Neuronal stem cell (in vitro differentiated cells): ENCODE measurements around the gene CD33.

Experiments used
- DNase-seq: peaks from one replicate; pipeline ENCODE4 v3.0.0-alpha.2; 2013; ENCODE audit warnings: low spot score
- H2AFZ ChIP-seq: one replicate; pipeline ENCODE4 v1.6.1; 2013; ENCODE audit warnings: mild to moderate bottlenecking, low read length, inconsistent platforms
- H2AK5ac ChIP-seq: 2 replicates; pipeline ENCODE4 v1.6.1; 2013; ENCODE audit warnings: low read depth, mild to moderate bottlenecking, inconsistent platforms, low read length, moderate library complexity, mixed read lengths
- H2BK120ac ChIP-seq: 2 replicates; pipeline ENCODE4 v1.6.1; 2013; ENCODE audit warnings: low read depth, mild to moderate bottlenecking, inconsistent platforms, low read length, moderate library complexity, mixed read lengths
- H2BK12ac ChIP-seq: one replicate; pipeline ENCODE4 v1.6.1; 2013; ENCODE audit warnings: low read length, inconsistent platforms
- H2BK15ac ChIP-seq: 2 replicates; pipeline ENCODE4 v1.6.1; 2013; ENCODE audit warnings: mild to moderate bottlenecking, low read length, inconsistent platforms, mixed read lengths
- H2BK5ac ChIP-seq: one replicate; pipeline ENCODE4 v1.6.1; 2013; ENCODE audit warnings: inconsistent platforms, mild to moderate bottlenecking, low read length, moderate library complexity
- H3K14ac ChIP-seq: one replicate; pipeline ENCODE4 v1.6.1; 2013; ENCODE audit warnings: low read length, inconsistent platforms
- H3K18ac ChIP-seq: 2 replicates; pipeline ENCODE4 v1.6.1; 2013; ENCODE audit warnings: low read length, inconsistent platforms
- H3K23ac ChIP-seq: 2 replicates; pipeline ENCODE4 v1.6.1; 2013; ENCODE audit warnings: low read depth, mild to moderate bottlenecking, mixed read lengths, low read length, inconsistent platforms; ENCODE audit not compliant: poor library complexity
- H3K27ac ChIP-seq: replicated peaks from 3 replicates; pipeline ENCODE4 v1.5.1; 2013; ENCODE audit warnings: low read length, inconsistent platforms
- H3K27me3 ChIP-seq, 3 experiments: 2 replicates each; pipeline ENCODE4 v1.6.1; 2013; ENCODE audit warnings: low read length in 3 of 3, mild to moderate bottlenecking in 2 of 3, inconsistent platforms in 1 of 3, low read depth in 1 of 3, mixed read lengths in 1 of 3, moderate library complexity in 1 of 3; ENCODE audit not compliant: control insufficient read depth in 3 of 3, insufficient read depth in 3 of 3
- H3K36me3 ChIP-seq, 2 donors: replicated peaks in 1 of 2; 2 replicates each; pipeline ENCODE4 v1.6.1; 2013; ENCODE audit warnings: low read length in 2 of 2; ENCODE audit not compliant: control insufficient read depth in 2 of 2, insufficient read depth in 2 of 2
- H3K4ac ChIP-seq: 2 replicates; pipeline ENCODE4 v1.6.1; 2013; ENCODE audit warnings: inconsistent platforms, mild to moderate bottlenecking, low read length, moderate library complexity
- H3K4me1 ChIP-seq, 2 donors: 1 replicate in 1 of 2; 2 replicates in 1 of 2; pipeline ENCODE4 v1.6.1; 2013; ENCODE audit warnings: low read length in 2 of 2, low read depth in 1 of 2; ENCODE audit not compliant: control insufficient read depth in 2 of 2, insufficient read depth in 1 of 2
- H3K4me2 ChIP-seq: one replicate; pipeline ENCODE4 v1.6.1; 2013; ENCODE audit warnings: mild to moderate bottlenecking, low read length, inconsistent platforms; ENCODE audit not compliant: insufficient read depth, poor library complexity, severe bottlenecking
- H3K4me3 ChIP-seq, 2 donors: 2 replicates each; pipeline ENCODE4 v1.5.1; 2013; ENCODE audit warnings: low read length in 2 of 2, mild to moderate bottlenecking in 2 of 2, inconsistent platforms in 1 of 2, moderate library complexity in 1 of 2
- H3K79me1 ChIP-seq: one replicate; pipeline ENCODE4 v1.6.1; 2013; ENCODE audit warnings: low read depth, mild to moderate bottlenecking, inconsistent platforms, low read length, moderate library complexity
- H3K9ac ChIP-seq: one replicate; pipeline ENCODE4 v1.6.1; 2013; ENCODE audit warnings: mild to moderate bottlenecking, low read depth, low read length, inconsistent platforms; ENCODE audit not compliant: poor library complexity
- H3K9me3 ChIP-seq, 2 donors: replicated peaks in 1 of 2; 2 replicates each; pipeline versions ENCODE3 to v1.6.1; 2013; ENCODE audit warnings: low read length in 2 of 2, mild to moderate bottlenecking in 2 of 2, inconsistent platforms in 1 of 2, low read depth in 1 of 2, mixed read lengths in 1 of 2, moderate library complexity in 1 of 2; ENCODE audit not compliant: control insufficient read depth in 2 of 2, insufficient read depth in 1 of 2
- H4K8ac ChIP-seq: one replicate; pipeline ENCODE4 v1.6.1; 2013; ENCODE audit warnings: low read depth, mild to moderate bottlenecking, inconsistent platforms, low read length, moderate library complexity
- H4K91ac ChIP-seq: one replicate; pipeline ENCODE4 v1.6.1; 2013; ENCODE audit warnings: low read length, low read depth, mild to moderate bottlenecking, inconsistent platforms; ENCODE audit not compliant: poor library complexity
- WGBS, 2 donors: extraction: QIAGEN DNeasy Blood & Tissue Kit; methylation state at CpG; one replicate each; pipeline ENCODE4 v1.1.7; 2013; ENCODE audit warnings: missing lambda C conversion rate in 2 of 2, mixed read lengths in 1 of 2; ENCODE audit not compliant: insufficient read length in 2 of 2, insufficient replicate concordance in 1 of 2; ENCODE audit errors: extremely low coverage in 2 of 2; 5-methylcytosine and 5-hydroxymethylcytosine counted together

The CD33 gene

DNA sequence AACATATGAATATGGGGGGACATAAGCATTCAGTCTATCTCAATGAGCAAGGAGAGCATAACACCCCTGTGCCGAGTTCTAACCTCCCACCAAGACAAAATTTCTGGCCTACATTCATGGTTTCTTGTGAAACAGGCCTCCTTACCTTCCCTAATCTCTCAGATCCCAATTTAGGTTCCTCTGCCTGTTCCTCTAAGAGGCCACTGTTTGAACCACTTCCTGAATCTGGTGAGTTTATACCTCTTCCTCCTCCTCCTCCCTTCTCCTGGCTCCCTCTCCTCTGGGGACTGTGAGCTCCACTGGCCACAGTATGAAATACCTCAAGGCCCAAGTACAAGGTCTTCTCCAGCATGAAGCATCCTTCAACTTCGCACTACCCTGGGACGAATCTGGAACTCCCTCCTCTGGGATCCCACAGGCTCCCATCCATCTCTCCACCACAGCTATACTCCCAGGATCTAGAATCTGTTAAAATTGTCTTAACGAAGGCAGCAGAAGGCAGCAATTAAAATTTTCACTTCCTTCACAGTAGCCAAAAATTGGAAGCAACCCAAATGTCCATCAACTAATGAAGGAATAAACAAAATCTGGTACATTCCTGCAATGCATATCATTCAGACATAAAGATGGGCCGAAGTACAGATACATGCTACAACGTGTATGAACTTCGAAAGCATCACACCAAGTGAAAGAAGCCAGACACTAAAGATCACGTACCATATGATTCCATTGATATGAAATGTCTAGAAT, 18.2 kb downstream of the CD33 start:
- Histone ChIP-seq H2BK12ac (no peak overlapping the region), H3K27ac (no peak overlapping the region), H2BK15ac (no peak overlapping the region), H2AK5ac (no peak overlapping the region), H3K14ac (no peak overlapping the region), H3K79me1 (no peaks in the 10 kb centered on the region), H3K36me3 (no peaks in the 10 kb centered on the region), H2BK5ac (no peak overlapping the region), H4K8ac (no peak overlapping the region), H3K4me1 (no peaks in the 10 kb centered on the region), H3K4me2 (no peak overlapping the region), H3K9ac (no peak overlapping the region), H3K18ac (no peak overlapping the region), H2BK120ac (no peak overlapping the region), H4K91ac (no peak overlapping the region), H3K4me3 (no peak overlapping the region), H3K23ac (no peak overlapping the region), H3K27me3 (peaks cover 0 to 15% (median 0%) of the 10 kb centered on the region in 3 experiments), H3K4ac (no peak overlapping the region), H2AFZ (no peak overlapping the region), H3K9me3 (no peaks in the 10 kb centered on the region)
- no CpG with 5 or more reads among the region's 8 CpGs for WGBS, 2 donors
- DNase-seq = no peak

DNA sequence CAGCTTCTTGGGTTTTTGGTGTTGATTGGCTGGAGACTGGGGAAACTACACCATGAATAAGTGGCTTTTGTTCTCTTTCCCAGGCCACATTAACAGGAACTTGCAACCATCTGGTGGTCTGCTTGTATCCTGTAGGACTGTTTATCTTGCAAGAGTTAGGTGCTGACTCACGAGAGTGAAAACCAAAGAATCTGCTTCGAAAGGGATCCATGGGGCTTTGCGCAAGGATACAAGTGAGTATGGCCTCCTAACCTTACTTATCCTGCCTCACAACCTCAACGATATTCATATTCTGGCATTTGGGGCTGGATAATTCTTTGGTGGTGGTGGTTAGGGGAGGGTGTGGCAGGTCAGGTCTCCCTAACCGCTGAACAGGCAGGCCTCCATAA, 21.3 kb downstream of the CD33 start:
- no peak overlapping the region for H3K9ac ChIP-seq
- no peak overlapping the region for H4K8ac ChIP-seq
- no peak overlapping the region for H2BK5ac ChIP-seq
- no peak overlapping the region for H3K4me2 ChIP-seq
- no CpG with 5 or more reads among the region's 5 CpGs for WGBS, 2 donors
- no peaks in the 10 kb centered on the region for H3K79me1 ChIP-seq
- no peak overlapping the region for H2BK12ac ChIP-seq
- no peak overlapping the region for H3K27ac ChIP-seq
- H3K4me3 ChIP-seq = no peak overlapping the region
- DNase-seq = no peak
- H3K4ac ChIP-seq = no peak overlapping the region
- H4K91ac ChIP-seq = no peak overlapping the region
- H2AK5ac ChIP-seq = no peak overlapping the region
- H3K4me1 ChIP-seq = no peaks in the 10 kb centered on the region
- H3K14ac ChIP-seq = no peak overlapping the region
- H2BK15ac ChIP-seq = no peak overlapping the region
- no peak overlapping the region for H3K23ac ChIP-seq
- no peak overlapping the region for H2AFZ ChIP-seq
- H3K9me3 ChIP-seq = peaks cover 0 to 3% of the 10 kb centered on the region in 2 donors
- H3K27me3 ChIP-seq = peaks cover 0 to 9% (median 0%) of the 10 kb centered on the region in 3 experiments
- no peak overlapping the region for H2BK120ac ChIP-seq
- no peaks in the 10 kb centered on the region for H3K36me3 ChIP-seq
- no peak overlapping the region for H3K18ac ChIP-seq

DNA sequence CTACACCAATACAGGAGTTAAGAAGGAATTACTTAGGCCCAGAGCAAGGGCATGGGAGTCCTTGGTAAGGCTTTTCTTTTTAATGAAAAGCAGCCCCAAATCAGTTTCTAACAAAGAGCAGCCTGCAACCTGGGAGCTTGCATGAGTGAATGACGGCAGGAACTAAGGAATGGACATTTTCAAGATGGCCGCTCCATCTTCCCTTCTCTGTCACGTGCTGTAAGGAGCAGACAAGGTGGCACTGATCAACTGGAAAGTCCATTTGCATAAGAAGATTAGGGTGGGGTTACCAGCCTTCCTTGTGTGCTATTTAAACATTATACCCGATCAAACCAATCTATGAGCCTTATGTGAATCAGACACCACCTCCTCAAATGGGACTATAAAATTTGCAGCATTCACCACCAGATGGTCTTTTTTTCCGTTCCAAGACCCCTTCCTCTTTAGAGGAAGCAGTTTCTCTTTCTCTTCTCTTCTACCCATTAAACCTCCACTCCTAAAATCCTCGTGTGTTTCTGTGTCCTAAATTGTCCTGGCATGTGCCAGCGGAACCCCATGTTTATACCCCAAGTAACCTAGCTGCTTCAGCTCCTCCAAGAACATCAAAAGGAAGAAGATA, 23.2 kb downstream of the CD33 start:
- H3K14ac ChIP-seq = no peak overlapping the region
- H2BK120ac ChIP-seq = no peak overlapping the region
- H3K4me3 ChIP-seq = no peak overlapping the region
- H3K18ac ChIP-seq = no peak overlapping the region
- H3K36me3 ChIP-seq = no peaks in the 10 kb centered on the region
- peaks cover 0 to 7% (median 0%) of the 10 kb centered on the region in 3 experiments for H3K27me3 ChIP-seq
- no peak overlapping the region for H2BK5ac ChIP-seq
- no peak overlapping the region for H4K8ac ChIP-seq
- H3K4me1 ChIP-seq = no peaks in the 10 kb centered on the region
- no peak overlapping the region for H3K23ac ChIP-seq
- no peak for DNase-seq
- H4K91ac ChIP-seq = no peak overlapping the region
- H2AK5ac ChIP-seq = no peak overlapping the region
- no peak overlapping the region for H3K9ac ChIP-seq
- H3K27ac ChIP-seq = no peak overlapping the region
- H3K4me2 ChIP-seq = no peak overlapping the region
- no peaks in the 10 kb centered on the region for H3K79me1 ChIP-seq
- no peak overlapping the region for H2AFZ ChIP-seq
- no peak overlapping the region for H2BK15ac ChIP-seq
- H3K9me3 ChIP-seq = peaks cover 0 to 3% of the 10 kb centered on the region in 2 donors
- H2BK12ac ChIP-seq = no peak overlapping the region
- H3K4ac ChIP-seq = no peak overlapping the region
- WGBS, 2 donors = no CpG with 5 or more reads among the region's 7 CpGs

DNA sequence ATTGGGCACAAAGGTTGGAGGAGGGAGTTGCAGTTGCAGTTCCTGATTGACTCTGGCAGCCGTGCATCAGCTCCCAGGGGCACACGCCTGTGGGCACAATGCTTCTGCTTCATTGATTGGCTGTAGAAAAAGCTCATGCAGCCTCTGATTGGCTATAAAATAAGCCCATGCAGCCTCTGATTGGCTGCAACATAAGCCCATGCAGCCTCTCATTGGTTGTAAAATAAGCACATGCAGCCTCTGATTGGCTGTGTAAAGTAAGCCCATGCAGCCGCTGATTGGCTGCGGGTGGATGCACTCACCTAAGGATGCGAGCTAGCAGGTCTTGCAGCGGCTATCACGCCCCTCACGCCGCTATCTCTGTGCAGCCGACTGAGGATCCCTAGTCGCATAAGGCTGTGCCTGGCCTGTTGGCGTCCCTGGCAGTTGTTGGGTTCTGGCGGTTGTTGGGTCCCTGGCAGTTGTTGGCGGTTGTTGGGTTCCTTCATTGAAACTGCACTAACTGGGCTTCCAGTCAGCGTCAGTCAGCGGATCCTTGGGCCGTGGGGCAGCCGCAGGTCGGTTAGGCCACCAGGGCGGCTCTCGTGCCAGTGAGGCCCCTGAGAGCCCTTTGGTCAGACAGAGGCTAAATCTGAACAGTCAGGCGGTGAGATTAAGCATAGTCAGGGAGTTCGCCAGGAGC, 26.0 kb downstream of the CD33 start, which contains the start of gene SIGLECL1:
TSS of gene SIGLECL1 (plus strand) at position 295 of the 682 bp plus-strand sequence. CDS start 12,993 bp downstream, outside the sequence.
- H2BK15ac ChIP-seq = no peak within 1 kb of the TSS
- no peak within 1 kb of the TSS for H2BK120ac ChIP-seq
- no peak within 1 kb of the TSS for H4K8ac ChIP-seq
- no peak within 1 kb of the TSS for H3K23ac ChIP-seq
- H4K91ac ChIP-seq = no peak within 1 kb of the TSS
- no peak within 1 kb of the TSS for H3K14ac ChIP-seq
- H2BK5ac ChIP-seq = no peak within 1 kb of the TSS
- peaks cover 0 to 3% (median 0%) of the 10 kb centered on the region in 3 experiments for H3K27me3 ChIP-seq
- no peak within 1 kb of the TSS for H3K4ac ChIP-seq
- no peak within 1 kb of the TSS for H3K27ac ChIP-seq
- WGBS, 2 donors = no CpG with 5 or more reads among the region's 23 CpGs
- H3K4me1 ChIP-seq = no peaks in the 10 kb centered on the region
- no peaks in the 10 kb centered on the region for H3K79me1 ChIP-seq
- H3K4me2 ChIP-seq = no peak within 1 kb of the TSS
- H3K4me3 ChIP-seq = no peak within 1 kb of the TSS
- no peak within 1 kb of the TSS for H3K18ac ChIP-seq
- H3K9ac ChIP-seq = no peak within 1 kb of the TSS
- DNase-seq = no peak
- peaks cover 0 to 3% of the 10 kb centered on the region in 2 donors for H3K9me3 ChIP-seq
- H3K36me3 ChIP-seq = no peaks in the 10 kb centered on the region
- no peak within 1 kb of the TSS for H2AFZ ChIP-seq
- no peak within 1 kb of the TSS for H2BK12ac ChIP-seq
- no peak within 1 kb of the TSS for H2AK5ac ChIP-seq
